SHP77 (cell line): ENCODE data around the gene PTPRD.

Source experiments
- DNase-seq, 2 experiments: peaks; one replicate each; lab custom pipeline; 2025; lab: John Stamatoyannopoulos, UW

PTPRD gene

GRCh38 chr9:8515748-8516147 is 2097.1 kb downstream of the PTPRD start:
- DNase-seq, result no peak

- no peak for DNase-seq
These were observed 2098.0 kb downstream of the PTPRD start for GRCh38 chr9:8514760-8515159.

GRCh38 chr9:8508671-8509290 is 2104.0 kb downstream of the PTPRD start:
- DNase-seq, result no peak

DNA sequence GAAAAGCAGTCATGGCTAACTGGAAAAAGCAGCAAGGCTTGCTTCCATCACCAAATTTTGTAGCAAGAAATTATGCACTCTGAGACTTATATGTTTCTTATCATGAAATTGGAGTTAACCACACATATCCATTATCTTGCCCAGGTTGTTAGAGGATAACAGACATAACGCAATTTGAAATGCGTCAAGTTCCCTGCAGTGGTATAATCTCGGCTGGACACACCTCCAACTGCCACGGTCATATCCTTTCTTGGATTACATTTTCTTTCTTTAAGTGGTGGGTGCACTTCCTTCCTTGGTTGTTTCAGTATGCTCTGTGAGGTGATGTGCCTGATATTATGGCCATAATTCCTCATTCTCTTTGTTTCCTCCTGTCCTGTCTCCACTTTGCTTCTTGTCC is 2118.2 kb downstream of the PTPRD start:
- DNase-seq, result no peak

DNA sequence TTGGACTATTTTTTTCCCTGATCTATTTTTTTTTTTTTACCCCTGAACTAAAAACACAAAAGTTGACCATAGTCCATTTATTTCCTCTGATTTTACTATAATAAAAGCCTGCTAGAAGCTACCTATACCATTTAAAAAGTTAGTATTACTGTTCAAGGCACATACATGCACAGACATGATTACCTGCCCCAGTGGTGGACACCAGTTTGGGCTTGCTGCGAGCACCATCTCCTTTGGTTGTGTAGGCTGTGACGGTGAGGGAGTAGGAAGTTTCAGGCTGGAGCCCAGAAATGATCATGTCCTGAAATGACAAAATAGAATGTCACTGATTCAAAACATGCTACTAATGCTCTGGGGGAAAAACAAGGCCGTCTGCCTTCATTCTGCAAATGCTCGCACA is 2120.1 kb downstream of the PTPRD start:
- DNase-seq, result no peak

GRCh38 chr9:8492024-8492423 is 2120.8 kb downstream of the PTPRD start:
- no peak for DNase-seq

DNA sequence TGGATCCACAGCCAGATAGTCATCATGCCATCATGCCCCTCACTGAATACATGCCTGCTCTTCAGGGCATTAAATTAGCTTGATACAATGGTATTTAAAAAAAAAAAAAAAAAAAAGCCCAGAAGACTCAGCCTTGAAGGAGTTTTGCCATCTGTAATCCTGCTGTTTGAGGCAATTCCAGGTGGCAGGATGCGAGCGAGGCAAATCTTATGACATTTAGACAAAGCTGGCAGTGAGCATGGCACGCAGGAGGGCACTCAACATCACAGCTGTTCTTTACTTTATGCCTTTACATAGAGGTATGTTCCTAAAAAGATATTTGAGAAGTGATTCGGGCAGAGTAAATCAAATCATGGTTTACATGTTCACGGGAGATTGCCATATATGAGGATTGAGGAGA is 2121.2 kb downstream of the PTPRD start:
- no peak for DNase-seq

- no peak for DNase-seq
These were observed 2123.0 kb downstream of the PTPRD start for GRCh38 chr9:8489835-8490234.

DNA sequence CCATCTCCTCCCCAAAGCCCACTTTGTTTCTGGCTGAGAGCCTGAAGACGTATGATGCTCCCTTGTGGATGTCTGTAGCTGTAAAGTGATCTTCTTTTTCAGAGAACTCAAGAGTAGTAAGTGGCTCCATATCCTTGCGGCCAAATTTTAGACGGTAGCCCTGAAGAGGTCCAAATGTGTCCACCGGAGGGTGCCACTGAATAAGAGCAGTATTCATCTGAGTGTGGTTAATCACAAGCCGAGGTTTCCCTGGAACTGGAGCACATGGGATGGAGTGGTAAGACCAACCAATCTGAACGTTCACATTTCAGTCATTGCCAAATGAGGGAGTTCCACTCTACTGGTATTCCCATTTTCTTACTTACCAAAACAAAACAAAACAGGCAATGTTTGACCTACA is 2126.7 kb downstream of the PTPRD start:
- DNase-seq, result peak in 1 of 2 experiments; percentile 7

DNA sequence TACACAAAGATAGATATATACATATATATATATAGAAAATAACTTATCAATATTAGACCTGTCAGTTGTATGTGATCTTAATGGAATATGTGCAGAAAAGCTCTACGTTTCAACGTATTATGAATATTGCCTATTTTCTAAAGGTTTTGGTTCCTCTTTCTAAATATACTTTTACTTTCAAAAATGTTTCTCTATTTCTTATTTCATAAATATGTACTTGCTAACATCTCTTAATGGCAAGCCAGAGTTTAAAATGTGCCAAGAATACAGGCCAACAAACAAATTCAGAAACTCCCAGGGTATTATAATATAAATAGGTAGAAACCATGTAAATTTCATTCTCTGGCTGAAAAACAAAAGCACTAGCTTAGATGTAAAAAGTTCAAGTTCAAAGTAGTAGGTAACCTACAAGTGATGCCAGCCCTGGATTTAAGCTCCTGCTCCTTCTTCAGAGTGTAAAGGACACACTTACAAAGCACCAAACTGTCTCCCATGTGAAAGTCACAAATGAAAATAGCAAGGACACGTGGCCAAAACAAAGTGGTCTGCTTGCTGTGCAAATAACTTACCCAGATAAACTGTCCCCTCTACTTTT is 2128.1 kb downstream of the PTPRD start:
- DNase-seq, result no peak

DNA sequence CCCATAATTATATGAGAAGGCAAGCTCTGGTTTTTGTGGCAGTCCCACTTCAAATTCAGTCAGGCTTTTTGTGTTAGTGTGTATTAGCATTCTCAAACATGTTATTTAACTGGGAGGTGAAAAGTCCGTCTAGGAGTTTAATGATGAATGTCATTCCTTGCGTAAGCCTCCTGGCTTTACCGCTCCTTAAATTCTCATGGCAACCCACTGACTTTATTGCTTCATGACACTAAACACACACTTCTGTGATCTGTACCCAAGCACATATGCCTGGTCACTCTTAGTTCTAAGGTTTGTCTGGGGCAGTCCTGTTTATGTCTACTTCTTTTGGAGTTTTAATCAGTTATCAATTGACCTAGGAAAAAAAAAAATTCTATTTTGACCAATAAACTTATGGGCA is 2135.4 kb downstream of the PTPRD start:
- DNase-seq, result no peak

- DNase-seq, result no peak
These were observed 2137.9 kb downstream of the PTPRD start for GRCh38 chr9:8474937-8475336.

- DNase-seq, result no peak
These were observed 2139.4 kb downstream of the PTPRD start for GRCh38 chr9:8473244-8474020.

DNA sequence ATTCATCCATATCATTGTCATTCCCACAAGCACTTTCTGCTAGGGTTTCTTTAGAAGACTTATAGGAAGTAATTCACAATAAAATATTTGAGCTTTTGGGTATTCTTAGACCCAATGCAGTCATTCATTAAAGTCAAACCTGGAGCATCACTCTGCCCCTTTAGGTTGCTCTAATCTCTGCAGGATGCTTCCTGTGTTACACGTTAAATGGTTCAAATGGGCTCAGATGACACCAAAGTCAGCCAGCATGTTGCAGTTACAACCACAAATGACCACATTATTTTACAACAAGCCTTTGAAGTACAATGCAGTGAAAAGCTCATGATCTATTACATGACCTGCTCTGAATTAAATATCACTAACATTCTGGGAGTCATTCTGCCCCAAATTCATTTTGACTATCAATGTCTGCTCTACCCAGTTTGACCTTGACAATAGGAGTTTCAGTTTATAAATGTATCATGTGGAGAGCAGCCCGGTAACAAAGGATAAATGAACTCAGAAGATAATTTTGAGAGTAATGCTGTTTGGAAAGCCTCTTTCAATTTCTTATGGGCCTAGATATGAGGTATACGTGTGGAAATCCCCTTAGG is 2144.7 kb downstream of the PTPRD start:
- no peak for DNase-seq

DNA sequence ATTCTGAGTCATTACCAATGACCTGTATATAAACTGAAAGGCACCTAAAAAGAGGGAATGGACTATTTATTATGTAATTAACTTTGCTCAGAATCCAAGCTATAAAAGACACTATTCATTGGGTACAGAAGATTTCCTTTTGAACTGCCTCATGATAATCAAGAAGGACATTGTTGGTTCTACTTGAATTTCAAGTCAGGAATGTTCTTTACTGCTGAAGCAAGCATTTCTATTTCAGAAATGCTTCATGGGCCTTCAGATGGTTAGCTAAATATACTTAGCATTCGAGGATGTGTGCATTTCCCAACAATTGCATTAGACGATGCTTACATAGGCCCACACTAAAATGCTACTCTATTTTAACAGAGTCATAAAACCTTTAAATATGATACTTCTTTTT is 2155.0 kb downstream of the PTPRD start:
- no peak for DNase-seq

- DNase-seq, result no peak
These were observed 2155.7 kb downstream of the PTPRD start for GRCh38 chr9:8457055-8457454.

- no peak for DNase-seq
These were observed 2156.5 kb downstream of the PTPRD start for GRCh38 chr9:8456344-8456743.

DNA sequence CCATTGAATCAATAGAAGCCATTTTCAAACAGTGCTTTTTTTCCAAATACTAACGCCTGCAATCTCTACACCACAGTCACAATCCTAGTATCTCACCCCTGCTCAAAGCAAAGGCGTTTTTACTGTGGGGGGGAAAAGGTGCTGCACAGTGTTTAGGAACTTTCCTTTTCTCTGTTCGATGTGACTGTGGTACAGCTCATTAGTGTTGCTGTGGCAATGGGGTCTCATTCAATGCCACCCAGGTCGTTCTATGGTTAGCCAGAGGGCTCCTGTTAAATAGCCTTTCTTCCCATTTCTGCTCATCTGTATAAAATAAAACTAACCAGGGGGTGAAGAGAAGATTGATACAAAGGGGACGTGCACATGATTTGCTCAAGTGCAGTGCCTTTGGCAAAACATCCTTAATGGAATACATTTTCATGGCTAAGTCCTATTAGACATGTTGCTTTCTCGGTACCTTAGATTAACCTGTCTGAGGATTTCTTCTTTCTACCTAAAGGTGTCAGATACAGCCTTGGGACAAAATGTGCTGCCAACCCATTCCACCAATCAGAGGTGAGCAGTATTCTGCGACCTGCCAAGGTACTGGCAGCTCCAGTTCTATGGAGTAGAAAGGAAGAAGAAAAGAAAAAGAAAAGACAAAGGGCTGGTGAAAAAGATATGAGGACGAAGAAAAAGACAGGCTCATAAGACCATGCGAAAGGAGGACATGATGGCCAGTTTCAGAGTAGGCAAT is 2161.8 kb downstream of the PTPRD start:
- DNase-seq, result no peak

GRCh38 chr9:8448226-8448625 is 2164.6 kb downstream of the PTPRD start:
- DNase-seq, result no peak

DNA sequence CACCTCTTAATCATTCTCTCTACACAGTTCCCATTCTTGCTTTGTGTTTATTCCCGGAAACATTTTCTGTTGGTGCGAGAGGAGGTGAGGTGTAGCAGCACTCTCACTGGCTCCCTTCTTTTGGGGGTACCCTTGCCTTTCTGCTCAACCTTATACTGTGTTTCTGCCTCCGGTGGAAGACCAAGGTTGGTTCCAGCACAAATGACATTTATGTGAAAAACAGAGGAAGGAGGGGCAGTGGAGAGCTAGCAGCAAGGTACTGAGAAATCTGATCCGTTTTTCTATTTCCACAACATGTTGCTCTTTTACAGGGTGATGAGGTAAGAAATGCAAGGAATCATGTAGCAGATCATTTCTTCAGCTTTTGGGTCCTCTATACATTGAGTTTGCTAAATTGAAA is 2165.2 kb downstream of the PTPRD start:
- no peak for DNase-seq

- DNase-seq, result no peak
These were observed 2174.9 kb downstream of the PTPRD start for GRCh38 chr9:8437876-8438275.

DNA sequence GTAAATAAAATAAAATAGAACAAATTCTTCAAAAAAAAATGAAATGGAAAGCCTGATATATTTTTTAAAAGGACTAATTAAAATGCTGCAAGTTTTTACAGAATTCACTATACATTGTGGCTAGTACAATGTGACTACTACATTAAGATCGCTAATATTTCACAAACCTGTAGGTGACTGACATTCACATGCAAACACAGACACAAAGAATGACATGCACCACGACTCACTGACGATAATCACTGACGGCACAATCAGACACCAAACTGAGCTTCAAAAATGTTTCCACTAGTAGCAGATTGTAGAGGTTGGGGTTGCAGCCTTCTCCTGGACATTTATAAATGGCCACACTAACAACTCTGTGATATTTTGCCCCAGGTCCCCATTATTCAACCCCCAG is 2175.5 kb downstream of the PTPRD start:
- DNase-seq, result no peak
